ENCODE results near the gene TGFBR2. TPM values are rescaled to one million over a fixed set of nuclear protein-coding genes. Genes with fewer than 3 reads are reported as not detected.
"Not testable (repeated sequence)": the region's sequence is repeated elsewhere in the genome, so short reads cannot be mapped to it uniquely, and the experiment has no call there.

Gene TGFBR2
- polyA plus RNA-seq, 4 donors = 82.1 to 130 (median 101) TPM

DNA sequence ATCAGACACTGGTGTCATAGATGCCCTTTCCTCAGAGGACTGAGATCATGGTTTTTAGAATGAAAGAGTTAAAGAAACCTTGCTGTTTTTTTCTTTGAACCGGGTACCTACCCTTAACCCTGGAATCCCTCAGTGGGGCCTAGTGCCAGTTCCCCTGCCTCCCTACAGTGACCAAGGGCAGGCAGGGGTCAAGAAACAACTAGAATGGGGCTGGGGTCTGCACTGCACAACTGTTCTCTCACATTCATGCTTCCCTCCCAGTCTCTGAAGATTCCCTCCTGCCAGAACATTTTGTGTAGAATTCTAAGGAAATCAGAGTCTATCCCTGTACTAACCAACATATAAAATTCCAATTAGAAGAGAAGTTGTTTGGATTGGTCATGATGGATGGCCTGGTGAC, 47.9 kb downstream of the TGFBR2 start:
- DNase-seq (ENCODE audit: low read depth in 4 of 4, low spot score in 2 of 4) = no peak

DNA sequence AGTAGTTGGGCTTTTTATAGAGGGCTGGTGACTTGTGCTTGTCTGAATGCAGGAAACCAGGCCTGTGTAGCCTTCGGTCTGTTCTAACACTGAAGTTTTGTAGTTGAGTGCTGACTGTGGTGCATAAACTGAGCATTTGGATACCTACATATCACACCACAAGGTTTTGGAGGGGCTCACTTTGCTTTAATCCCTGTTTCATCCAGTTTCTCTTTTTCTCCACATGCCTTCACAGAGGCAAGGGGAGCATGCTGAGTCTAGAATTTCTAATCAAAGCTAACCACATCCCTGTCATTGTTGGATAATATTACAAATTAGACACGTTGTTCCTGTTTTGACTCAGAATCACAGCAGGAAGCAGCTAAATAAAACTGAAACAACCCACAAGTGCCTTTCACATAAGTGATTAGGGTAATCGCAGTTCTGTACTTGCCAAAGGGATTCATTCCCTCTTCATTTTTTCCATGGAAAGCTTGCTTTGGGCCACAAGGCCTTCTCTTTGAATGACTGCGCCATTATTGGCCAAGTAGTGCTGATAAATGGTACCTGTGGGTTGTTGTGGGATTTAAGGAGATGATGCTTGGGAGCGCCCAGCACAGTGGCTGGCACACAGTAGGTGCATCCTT, 48.9 kb downstream of the TGFBR2 start:
- DNase-seq (ENCODE audit: low read depth in 4 of 4, low spot score in 2 of 4) = no peak

DNA sequence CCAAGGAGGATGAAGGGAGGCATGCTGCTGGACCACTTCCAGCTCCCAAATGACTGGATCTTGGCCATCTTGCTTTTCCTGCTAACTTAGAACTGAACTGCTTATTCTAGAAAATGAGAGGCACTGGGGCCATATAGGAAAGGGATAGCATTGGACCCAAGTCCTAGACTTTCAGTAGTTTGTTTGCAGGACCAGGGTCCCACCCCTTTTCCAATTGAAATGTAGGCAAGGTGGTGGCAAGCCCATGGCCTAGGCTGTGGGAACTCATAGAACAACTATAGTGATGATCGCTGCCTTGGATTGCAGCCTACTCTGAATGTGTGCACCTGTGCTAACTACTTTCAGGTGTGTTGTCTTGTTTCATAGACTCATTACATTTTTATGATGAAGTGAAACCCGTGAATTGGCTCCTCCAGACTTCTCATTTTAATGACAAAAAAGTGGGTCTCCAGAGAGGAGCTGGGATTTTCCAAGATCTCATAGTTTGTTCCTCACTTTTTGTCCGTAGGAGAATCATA, 50.3 kb downstream of the TGFBR2 start:
- DNase-seq (ENCODE audit: low read depth in 4 of 4, low spot score in 2 of 4) = no peak

DNA sequence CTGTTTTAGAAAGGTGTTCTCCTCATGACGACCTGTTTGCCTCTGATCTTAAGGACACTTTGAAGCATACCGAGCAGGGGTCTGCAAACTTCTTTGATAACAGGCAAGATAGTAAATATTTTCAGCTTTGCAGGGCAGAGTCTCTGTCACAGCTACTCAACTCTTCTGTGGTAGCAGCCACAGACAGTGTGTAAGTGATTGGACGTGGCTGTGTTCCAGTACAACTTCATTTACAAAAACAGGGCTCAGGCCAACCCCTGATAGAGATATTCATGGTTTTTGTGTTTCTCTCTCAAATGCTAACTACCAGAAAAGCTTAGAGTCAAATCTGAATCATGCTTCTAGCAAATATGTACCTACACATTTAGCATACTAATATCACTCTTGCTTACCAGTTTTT, 51.5 kb downstream of the TGFBR2 start:
- DNase-seq (ENCODE audit: low read depth in 4 of 4, low spot score in 2 of 4) = no peak

DNA sequence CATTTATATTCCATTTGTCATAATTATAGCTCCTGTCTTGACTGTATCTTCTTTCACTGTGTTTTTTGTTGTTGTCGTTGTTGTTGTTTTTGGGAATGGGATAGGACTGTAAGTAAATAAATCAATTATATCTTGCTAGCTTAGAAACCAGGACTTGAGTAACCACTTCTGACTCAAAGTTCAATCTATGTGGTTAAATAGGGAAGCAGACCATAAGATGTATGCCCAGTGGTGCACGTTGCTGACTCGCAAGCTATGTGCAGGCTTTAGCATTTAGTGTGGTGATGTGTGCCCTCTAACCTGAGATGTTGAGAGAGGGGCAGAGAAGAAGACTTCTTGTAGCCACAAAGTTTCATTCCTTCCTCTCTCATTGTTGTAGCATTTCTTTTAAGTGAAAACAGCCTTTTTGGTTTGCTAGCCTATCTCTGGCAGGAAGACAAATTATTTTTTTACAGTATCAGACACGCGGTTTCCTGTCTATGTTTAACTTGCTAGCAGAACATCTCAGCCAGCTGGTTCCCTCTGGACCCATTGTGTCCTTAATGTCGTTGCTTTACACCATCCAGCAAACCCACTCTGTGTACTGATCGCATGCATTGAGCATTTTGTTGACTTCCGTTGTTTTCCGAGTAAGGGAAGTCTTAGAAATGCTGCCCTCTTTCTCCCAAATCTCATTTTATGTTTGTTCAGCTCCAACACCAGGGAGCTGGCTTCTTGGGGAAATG, 52.1 kb downstream of the TGFBR2 start:
- no peak for DNase-seq (ENCODE audit: low read depth in 4 of 4, low spot score in 2 of 4)

DNA sequence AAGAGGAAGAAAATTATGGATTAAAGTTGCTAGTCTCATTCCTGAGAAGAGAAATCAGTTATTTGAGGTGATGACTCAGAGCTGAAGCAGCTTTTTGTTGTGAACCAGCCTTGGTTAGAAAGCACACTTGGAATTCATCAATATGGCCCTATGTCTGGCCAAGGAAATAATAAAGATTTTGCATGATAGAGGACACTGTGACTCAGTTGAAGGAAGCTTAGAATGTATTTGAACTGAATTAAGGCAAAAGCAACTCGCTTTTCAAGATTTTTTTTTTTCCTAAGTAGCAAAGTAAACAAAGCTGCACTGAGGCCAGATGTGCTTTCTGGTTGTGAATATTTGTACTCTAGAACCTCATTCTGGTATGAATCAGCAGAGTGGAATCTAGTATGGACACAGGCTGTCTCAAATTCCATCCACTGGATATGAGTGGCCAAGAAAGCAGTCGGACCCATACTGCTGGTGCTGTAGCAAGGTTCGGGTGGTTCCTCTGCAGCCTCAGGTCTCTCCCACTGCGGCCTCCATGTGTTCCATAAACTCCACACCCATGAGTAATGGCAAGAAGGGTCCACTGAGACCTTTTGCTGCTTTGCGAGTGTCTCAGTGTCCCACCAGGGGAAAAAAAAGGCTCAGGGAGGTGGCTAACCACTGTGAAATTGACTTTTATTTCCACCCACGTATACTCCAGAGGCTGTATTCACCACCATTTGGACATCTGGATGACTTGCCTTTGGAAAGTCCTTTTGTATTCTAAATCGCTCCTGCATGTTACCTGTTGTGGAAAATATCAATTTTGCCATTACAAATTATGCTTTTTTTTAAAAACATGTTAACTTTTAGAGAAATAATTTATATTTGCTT, 53.1 kb downstream of the TGFBR2 start:
- no peak for DNase-seq (ENCODE audit: low read depth in 4 of 4, low spot score in 2 of 4)

DNA sequence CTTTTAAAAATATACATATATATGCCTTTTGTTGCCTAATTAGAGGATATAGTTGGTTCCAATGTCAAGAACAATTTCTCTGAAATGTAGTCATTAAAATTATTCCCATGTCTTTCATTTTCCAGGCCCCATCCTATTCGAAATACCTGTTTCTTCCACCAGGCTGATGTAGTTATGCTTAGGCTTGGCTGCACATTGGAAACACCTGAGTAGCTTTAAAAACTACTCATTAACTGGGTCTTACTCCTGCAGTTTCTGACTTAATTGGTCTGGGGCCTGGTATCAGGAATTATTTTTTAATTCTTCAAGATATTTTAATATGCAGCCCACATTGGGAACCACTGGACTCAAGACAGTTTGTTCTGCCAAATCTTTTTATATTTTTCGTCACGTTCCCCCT, 53.7 kb downstream of the TGFBR2 start:
- no peak for DNase-seq (ENCODE audit: low read depth in 4 of 4, low spot score in 2 of 4)

DNA sequence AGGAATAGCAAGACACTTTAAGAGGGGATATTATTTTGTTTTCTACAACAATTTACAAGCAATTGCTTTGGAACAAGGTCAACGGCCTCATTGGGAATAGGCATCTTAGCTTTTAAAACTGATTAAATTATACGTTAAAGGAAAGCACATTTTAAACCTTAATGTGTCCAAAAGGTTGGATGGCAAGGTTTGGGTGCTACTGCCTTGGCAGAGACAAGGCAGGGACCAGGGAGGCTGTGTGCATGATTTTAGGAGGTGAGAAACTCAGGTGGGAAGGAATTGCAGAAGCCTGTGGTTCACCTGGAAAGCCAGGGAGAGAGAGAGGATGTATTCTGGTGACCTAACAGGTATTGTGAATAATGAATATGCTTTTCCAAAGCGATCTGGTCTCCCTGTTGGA, 54.3 kb downstream of the TGFBR2 start:
- no peak for DNase-seq (ENCODE audit: low read depth in 4 of 4, low spot score in 2 of 4)

DNA sequence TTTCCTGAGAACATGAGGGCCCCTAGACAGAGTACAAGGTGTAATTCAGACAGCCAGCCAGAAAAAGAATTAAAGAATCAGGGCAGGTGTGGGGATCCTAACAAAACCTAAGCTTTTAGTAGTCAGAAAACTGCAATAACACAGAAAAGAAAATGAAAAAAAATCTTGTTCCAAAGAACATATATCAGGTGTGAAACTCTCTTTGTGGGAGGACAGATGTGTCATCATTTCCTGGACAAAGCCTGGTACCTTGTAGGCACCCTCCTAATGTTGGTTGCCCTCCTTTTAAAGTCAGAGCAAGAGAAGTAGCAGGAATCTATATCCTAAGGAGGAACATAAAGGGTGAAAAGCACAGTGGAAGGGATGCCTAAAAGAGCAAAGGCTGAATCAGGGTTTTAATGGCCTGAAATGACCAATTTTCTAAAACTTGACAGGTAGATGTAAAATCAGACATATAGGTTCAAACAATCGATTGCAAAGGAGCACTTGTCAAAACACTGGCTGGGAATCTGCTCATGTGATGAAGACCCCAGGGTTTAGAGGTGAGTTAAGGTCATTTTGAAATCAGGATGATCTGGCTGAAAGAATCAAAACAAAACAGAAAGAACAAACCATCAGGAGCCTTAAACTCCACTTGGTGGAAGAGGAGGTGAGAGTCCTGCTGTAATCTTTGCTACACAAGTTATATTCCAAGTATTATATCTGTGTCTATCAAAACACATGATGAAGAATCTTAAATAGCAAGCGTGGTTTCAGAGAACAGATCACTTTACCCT, 54.9 kb downstream of the TGFBR2 start:
- DNase-seq (ENCODE audit: low read depth in 4 of 4, low spot score in 2 of 4) = no peak

DNA sequence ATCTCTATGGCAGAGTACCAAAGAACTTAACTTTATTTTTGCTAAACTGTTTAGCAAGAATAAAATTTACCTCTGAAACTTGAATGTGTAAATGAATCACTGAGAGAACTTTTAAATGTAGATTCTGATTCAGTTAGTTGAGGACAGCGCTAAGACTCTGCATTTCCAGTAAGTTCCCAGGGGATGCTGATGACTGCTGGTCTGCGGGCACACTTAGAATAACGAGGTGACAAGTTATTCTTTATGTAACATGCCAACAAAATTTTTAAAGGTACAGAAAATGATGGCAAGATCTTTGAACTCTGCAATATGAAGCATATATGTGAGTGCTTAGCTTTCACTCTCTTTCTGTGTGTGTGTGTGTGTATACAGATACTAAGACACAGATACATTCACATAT, 56.4 kb downstream of the TGFBR2 start:
- DNase-seq (ENCODE audit: low read depth in 4 of 4, low spot score in 2 of 4) = no peak

DNA sequence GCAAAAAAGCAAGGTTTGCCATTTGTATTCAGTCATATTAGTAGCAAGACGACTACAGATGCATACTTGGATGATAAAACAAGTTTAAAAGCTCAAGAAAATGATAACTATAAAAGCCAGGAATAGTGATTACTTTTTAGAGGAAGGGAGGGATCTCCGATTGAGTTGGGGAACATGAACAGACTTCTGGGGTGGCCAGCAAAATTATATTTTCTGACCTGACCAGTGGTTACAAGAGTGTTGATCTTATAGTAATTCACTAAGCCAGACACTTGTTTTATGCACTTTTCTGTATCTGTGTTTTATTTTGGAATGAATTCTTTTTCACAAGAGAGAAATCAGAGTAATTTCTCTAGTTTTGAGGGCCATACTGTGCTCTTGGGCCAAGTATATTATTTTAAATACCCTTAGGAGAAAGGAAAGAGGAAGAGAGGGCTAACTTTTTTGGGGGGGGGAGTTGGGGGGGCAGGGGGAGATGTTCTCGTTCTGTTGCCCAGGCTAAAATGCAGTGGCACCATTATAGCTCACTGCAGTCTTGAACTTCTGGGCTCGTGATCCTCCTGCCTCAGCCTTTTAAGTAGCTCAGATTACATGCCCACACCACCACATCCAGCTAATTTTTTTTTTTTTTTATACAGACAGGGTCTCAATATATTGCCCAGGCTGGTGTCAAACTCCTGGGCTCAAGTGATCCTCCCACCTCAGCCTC, 57.3 kb downstream of the TGFBR2 start:
- DNase-seq (ENCODE audit: low read depth in 4 of 4, low spot score in 2 of 4) = no peak

DNA sequence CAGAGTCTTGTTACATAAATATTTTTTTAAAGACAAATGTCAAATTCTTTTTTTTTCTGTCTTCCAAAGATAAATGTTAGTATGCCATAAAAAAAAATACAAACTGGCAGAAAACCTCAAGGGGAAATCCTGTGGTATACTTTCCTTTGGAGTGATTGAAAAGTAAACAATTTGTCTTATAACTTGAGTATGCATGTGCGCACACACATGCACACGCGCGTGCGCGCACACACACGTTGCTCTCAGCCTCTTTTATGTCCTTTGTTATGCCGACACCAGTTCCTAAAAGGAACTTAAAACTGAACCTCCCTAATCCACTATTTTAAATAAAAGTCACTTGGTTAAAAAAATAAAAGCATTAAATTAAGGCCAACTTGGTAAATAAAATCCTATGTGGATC, 58.1 kb downstream of the TGFBR2 start:
- DNase-seq (ENCODE audit: low read depth in 4 of 4, low spot score in 2 of 4) = no peak

DNA sequence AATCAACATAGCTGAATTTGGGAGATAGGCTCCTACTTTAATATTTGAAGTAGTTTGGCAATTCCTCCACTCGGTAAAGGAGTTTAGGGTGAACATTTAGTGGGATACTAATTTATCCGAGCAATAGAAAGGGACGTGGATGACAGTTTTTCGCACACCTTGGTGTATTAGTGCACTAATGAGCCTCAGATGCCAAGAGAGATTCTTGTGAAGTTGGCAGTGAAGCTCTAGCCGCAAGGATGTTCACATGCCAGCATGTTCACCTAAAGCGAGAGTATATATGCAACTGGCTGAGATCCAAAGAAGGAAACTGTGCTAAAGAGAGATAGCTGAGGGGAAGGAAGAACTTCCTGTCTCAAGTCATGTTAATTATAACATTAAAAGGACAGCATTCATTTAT, 58.5 kb downstream of the TGFBR2 start:
- DNase-seq (ENCODE audit: low read depth in 4 of 4, low spot score in 2 of 4) = no peak

DNA sequence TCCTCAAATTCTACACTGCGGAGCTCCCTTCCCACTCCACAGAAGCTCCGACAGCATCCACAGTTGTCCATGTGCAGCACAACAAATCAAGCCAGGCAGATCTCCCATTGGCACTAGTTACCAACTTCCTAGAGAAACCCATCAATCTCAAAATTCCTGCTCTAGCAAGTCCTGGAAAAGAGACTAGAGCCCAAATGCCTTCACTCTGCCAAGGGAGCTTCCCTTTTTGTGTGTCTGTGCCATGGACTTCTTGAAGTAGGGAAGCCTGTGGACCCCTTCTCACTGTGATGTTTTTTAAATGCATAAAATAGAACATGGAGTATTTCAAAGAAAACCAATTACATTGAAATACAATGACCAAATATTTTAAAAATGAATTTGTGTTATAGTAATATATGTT, 59.1 kb downstream of the TGFBR2 start:
- DNase-seq (ENCODE audit: low read depth in 4 of 4, low spot score in 2 of 4) = no peak

DNA sequence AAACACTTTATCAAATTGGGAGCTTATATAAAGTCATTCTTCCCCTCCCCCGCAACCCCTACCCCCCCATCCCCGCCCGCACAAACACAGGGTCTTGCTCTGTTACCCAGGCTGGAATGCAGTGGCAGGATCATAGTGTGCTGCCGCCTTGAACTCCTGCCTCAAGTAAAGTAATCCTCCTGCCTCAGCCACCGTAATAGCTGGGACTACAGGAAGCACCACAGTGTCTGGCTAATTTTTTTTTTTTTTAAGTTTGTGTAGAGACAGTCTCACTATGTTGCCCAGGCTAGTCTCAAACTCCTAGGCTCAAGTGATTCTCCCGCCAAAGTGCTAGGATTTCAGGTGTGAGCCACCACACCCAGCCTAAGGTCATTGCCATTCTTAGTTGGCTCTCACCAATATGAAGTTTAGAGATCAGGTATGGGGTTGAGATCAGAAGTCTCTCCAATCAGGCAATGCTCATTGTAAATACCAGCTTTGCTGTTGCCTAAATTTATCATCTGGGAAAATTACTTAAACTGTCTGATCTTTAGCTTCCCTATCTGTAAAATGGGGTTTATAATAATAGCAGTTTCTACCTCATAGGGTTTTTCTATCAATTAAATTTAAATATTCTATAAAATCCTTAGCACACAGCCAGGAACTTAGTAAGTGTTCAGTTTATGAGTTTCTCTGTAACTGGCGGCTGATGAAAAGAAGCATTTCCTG, 60.3 kb downstream of the TGFBR2 start:
- no peak for DNase-seq (ENCODE audit: low read depth in 4 of 4, low spot score in 2 of 4)

DNA sequence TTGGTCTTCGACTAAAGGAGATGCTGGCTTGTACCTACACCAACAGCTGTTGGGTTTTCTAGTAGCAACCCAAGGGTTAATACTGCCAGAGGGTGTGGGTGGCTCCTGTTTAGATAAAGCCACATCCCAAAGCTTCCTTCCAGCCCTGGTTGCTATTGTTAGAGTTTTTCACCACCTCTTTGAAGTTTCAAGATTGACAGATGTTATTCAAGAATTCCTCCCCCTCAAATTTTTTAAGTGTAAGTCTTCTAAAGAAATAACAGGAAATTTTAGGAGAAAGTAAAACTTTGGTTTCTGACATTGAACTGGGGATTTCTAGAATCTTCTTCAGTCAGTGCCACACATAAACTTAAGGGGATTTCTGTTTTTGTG, 60.9 kb downstream of the TGFBR2 start:
- DNase-seq (ENCODE audit: low read depth in 4 of 4, low spot score in 2 of 4) = no peak

DNA sequence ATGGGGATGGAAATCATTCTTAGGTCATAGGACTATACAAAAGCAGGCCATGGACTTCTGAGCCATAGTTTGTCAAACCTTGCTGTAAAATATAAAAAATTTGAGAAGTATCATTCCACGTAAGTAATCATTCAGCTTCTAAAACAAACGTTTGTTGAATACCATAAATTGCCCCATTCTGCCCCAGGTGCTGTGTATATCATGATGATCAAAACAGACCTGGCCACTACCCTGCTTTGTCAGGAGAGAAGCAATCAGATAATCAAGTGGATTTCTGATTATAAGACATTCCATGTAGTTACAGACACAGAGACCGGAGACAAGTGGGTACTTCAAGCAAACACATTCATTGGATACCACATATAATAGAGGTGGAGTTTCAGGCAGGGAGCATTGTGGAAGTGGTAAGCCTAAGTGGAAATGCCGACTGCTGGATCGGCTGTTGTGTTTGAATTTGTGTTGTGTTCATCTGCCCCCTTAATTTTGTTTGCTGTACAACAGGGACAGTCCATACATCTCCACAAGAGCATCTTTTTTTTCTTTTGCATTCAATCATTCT, 61.7 kb downstream of the TGFBR2 start:
- no peak for DNase-seq (ENCODE audit: low read depth in 4 of 4, low spot score in 2 of 4)

DNA sequence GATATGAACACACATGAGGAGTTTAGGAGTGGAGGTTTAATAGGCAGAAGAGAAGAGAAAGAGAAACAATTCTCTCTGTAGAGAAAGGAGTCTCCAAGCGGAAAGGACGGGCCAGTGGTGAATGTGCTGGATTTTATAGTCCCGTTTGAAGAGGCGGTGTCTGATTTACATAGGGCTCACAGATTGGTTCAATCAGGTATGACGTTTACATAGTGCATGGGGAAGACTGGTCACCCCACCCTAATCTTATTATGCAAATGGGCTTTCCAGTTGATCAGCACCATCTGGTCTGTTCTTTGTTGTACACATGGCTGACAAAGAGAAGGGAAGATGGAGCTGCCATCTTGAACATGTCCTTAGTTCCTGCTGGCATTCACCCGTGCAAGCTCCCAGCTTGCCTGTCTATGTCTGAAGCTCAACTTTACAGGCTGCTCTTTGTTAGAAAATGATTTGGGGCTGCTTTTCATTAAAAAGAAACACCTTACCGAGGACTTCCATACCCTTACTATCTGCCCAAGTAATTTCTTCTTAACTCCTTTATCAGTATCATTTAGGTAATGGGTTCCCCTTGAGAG, 63.0 kb downstream of the TGFBR2 start:
- DNase-seq (ENCODE audit: low read depth in 4 of 4, low spot score in 2 of 4) = not testable (repeated sequence)

DNA sequence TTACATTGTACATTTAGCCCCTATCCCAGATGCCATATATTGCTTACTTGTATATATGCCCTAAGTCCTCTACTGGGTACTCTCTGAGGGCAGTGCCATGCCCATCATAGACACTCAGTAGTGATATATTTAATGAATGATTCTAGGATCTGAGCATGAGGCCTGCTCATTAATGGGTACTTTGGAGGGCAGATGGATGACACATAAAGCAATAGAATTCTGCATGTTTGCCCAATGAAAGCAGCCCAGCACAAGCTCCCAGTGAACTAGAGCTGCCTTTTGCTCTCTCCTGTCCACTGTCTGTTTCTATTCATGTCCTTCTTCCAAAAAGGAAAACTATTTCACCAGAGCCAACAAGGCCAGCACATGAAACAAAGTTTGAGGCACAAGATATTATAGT, 63.9 kb downstream of the TGFBR2 start:
- no peak for DNase-seq (ENCODE audit: low read depth in 4 of 4, low spot score in 2 of 4)

Measured in left renal cortex interstitium (tissue), 4 donors.